HepG2 (cell line): Measurements from ENCODE around the gene TSNAXIP1. TPM values are rescaled to one million over a fixed set of nuclear protein-coding genes. Genes with fewer than 3 reads are reported as not detected.

Experiments used
- AKNA ChIP-seq: sonication (generic); formaldehyde crosslinking; IDR thresholded peaks from 2 replicates; pipeline ENCODE4 v1.4.0; 2020; ENCODE audit warnings: missing genetic modification reagents, borderline replicate concordance
- ATF7 ChIP-seq, 2 experiments: fragments of 450-650 bp in 1 of 2; sonication (generic) in 1 of 2; formaldehyde crosslinking in 1 of 2; IDR thresholded peaks; 2 replicates each; pipeline versions ENCODE4 v1.4.0 to v1.6.1; 2016 to 2020; ENCODE audit warnings: antibody characterized with exemption in 1 of 2, mild to moderate bottlenecking in 1 of 2, missing genetic modification reagents in 1 of 2
- DNMT3B ChIP-seq: conservative IDR thresholded peaks from 2 replicates; pipeline ENCODE4 v1.6.1; 2016; ENCODE audit warnings: missing biosample characterization, control low read depth
- HMG20B ChIP-seq: conservative IDR thresholded peaks from 2 replicates; pipeline ENCODE4 v1.6.1; 2016; ENCODE audit warnings: missing genetic modification reagents, missing compliant biosample characterization
- HOXA5 ChIP-seq: sonication (generic); formaldehyde crosslinking; IDR thresholded peaks from 2 replicates; pipeline ENCODE4 v1.4.0; 2020; ENCODE audit warnings: missing genetic modification reagents
- JUND ChIP-seq: sonication (generic); formaldehyde crosslinking; IDR thresholded peaks from 2 replicates; pipeline ENCODE4 v1.8.0; 2022; ENCODE audit warnings: mild to moderate bottlenecking, missing genetic modification reagents
- LRRFIP1 ChIP-seq: sonication (generic); formaldehyde crosslinking; conservative IDR thresholded peaks from 2 replicates; pipeline ENCODE4 v1.4.0; 2020; ENCODE audit warnings: missing genetic modification reagents
- MLX ChIP-seq: IDR thresholded peaks from 2 replicates; pipeline ENCODE4 v1.6.1; 2016
- NCOA5 ChIP-seq: sonication (generic); formaldehyde crosslinking; IDR thresholded peaks from 2 replicates; pipeline ENCODE4 v1.4.0; 2020; ENCODE audit warnings: missing genetic modification reagents
- PRPF4 ChIP-seq: fragments of 200-400 bp; formaldehyde crosslinking; IDR thresholded peaks from 2 replicates; pipeline ENCODE4 v1.6.1; 2016; ENCODE audit warnings: low read length, low read depth; ENCODE audit not compliant: poor library complexity, severe bottlenecking
- SOX6 ChIP-seq, 2 experiments: fragments of 450-650 bp in 1 of 2; sonication (generic) in 1 of 2; formaldehyde crosslinking in 1 of 2; IDR thresholded peaks; 2 replicates each; pipeline versions ENCODE4 v1.4.0 to v1.6.1; 2017 to 2020; ENCODE audit warnings: antibody characterized with exemption in 1 of 2, mild to moderate bottlenecking in 1 of 2, missing genetic modification reagents in 1 of 2
- ZFP82 ChIP-seq: sonication (generic); formaldehyde crosslinking; IDR thresholded peaks from 2 replicates; pipeline ENCODE4 v1.5.1; 2020; ENCODE audit warnings: mild to moderate bottlenecking, missing genetic modification reagents, borderline replicate concordance
- ZNF430 ChIP-seq: sonication (generic); formaldehyde crosslinking; IDR thresholded peaks from 2 replicates; pipeline ENCODE4 v1.9.0; 2021; ENCODE audit warnings: mild to moderate bottlenecking, missing genetic modification reagents
- ZNF552 ChIP-seq: sonication (generic); formaldehyde crosslinking; IDR thresholded peaks from 2 replicates; pipeline ENCODE4 v1.9.0; 2022; ENCODE audit warnings: missing genetic modification reagents, mild to moderate bottlenecking, borderline replicate concordance
- ZNF678 ChIP-seq: sonication (generic); formaldehyde crosslinking; IDR thresholded peaks from 2 replicates; pipeline ENCODE4 v1.4.0; 2020; ENCODE audit warnings: mild to moderate bottlenecking, missing genetic modification reagents
- ZNF788 ChIP-seq: sonication (generic); formaldehyde crosslinking; IDR thresholded peaks from 2 replicates; pipeline ENCODE4 v1.5.0; 2020; ENCODE audit warnings: mild to moderate bottlenecking, missing genetic modification reagents, borderline replicate concordance
- ZSCAN21 ChIP-seq: sonication (generic); formaldehyde crosslinking; IDR thresholded peaks from 2 replicates; pipeline ENCODE4 v1.8.0; 2022; ENCODE audit warnings: mild to moderate bottlenecking, missing genetic modification reagents, moderate library complexity, borderline replicate concordance
- polyA plus RNA-seq, 8 experiments: library from polyadenylated mRNA; depleted of rRNA in 3 of 8; stranded (reverse) in 7 of 8; unstranded in 1 of 8; fragments of >200 nt; fragmentation: Illumina TruSeq in 4 of 8; extraction: Trizol in 4 of 8; gene quantifications; 2 replicates each; pipeline versions ENCODE4 v1.2.1 to v1.2.3, GENCODE V29; 2011 to 2016; ENCODE audit warnings: low read depth in 4 of 8, missing spikeins in 1 of 8, mixed read lengths in 1 of 8; ENCODE audit not compliant: insufficient read depth in 1 of 8
- total RNA-seq, 5 experiments: library from RNA; depleted of rRNA; stranded (reverse); fragments of >200 nt; fragmentation: Illumina TruSeq; extraction: Trizol; gene quantifications; 2 replicates each; pipeline ENCODE4 v1.2.3, GENCODE V29; 2016; ENCODE audit warnings: low read depth in 1 of 5
- TF ChIP-seq, protein P1 (sequence below): sonication (generic); formaldehyde crosslinking; IDR thresholded peaks from 2 replicates; pipeline ENCODE4 v1.9.0; 2022; ENCODE audit warnings: low read depth, missing genetic modification reagents

TSNAXIP1 gene
- total and polyA plus RNA-seq, 2 of the 13 experiments (the other 11 are each of a cell fraction or from before 2014, with no cell fraction given): 0.37 to 0.86 TPM

- TF ChIP-seq AKNA (no peak), SOX6 (IDR thresholded peaks at IDR 0.05) (no peak), SOX6 (CRISPR knock-in tag; IDR thresholded peaks at IDR 0.05) (peak; percentile 86), ZNF678 (CRISPR knock-in tag) (0 out of 2 replicates have a peak, but pooled peaks have one; percentile 63), HOXA5 (CRISPR knock-in tag) (peak; percentile 89), ZNF430 (CRISPR knock-in tag) (peak; percentile 91), ZFP82 (CRISPR knock-in tag) (peak; percentile 96; the same call in 1 of the 2 replicates), ZSCAN21 (CRISPR knock-in tag) (peak; percentile 44; the same call in 1 of the 2 replicates), ZNF788 (peak; percentile 96), NCOA5 (no peak), JUND (CRISPR knock-in tag) (peak; percentile 65; the same call in 1 of the 2 replicates), PRPF4 (peak; percentile 71), HMG20B (CRISPR knock-in tag) (peak; percentile 74), ATF7 (IDR thresholded peaks at IDR 0.05) (no peak), ATF7 (CRISPR knock-in tag; IDR thresholded peaks at IDR 0.05) (peak; percentile 63; the same call in 1 of the 2 replicates), LRRFIP1 (CRISPR knock-in tag) (no peak), DNMT3B (CRISPR knock-in tag) (0 out of 2 replicates have a peak, but pooled peaks have one; percentile 23), MLX (CRISPR knock-in tag) (peak; percentile 26; the same call in 1 of the 2 replicates), ZNF552 (CRISPR knock-in tag) (peak; percentile 55; the same call in 1 of the 2 replicates)
- TF ChIP-seq, protein P1, sequence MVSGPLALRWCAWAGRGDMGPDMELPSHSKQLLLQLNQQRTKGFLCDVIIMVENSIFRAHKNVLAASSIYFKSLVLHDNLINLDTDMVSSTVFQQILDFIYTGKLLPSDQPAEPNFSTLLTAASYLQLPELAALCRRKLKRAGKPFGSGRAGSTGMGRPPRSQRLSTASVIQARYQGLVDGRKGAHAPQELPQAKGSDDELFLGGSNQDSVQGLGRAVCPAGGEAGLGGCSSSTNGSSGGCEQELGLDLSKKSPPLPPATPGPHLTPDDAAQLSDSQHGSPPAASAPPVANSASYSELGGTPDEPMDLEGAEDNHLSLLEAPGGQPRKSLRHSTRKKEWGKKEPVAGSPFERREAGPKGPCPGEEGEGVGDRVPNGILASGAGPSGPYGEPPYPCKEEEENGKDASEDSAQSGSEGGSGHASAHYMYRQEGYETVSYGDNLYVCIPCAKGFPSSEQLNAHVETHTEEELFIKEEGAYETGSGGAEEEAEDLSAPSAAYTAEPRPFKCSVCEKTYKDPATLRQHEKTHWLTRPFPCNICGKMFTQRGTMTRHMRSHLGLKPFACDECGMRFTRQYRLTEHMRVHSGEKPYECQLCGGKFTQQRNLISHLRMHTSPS: peak; percentile 79; the same call in 1 of the 2 replicates
Measured at GRCh38 chr16:67846320-67847063, 39.8 kb downstream of the TSNAXIP1 start, which contains the start of gene NUTF2 (continued).
